Transverse colon (tissue), 4 donors: ENCODE measurements around the gene SKAP2.

Experiments
- CTCF ChIP-seq, 5 experiments: fragments of 200-600 bp in 3 of 5; fragments of 450-650 bp in 2 of 5; sonication (generic) in 3 of 5; IDR thresholded peaks; 1 replicate in 2 of 5; 2 replicates in 3 of 5; pipeline ENCODE4 v1.5.1; 2016 to 2017; ENCODE audit warnings: antibody characterized with exemption in 5 of 5, inconsistent platforms in 3 of 5, mild to moderate bottlenecking in 2 of 5, moderate library complexity in 1 of 5
- EP300 ChIP-seq: sonication (generic); formaldehyde crosslinking; IDR thresholded peaks from one replicate; pipeline ENCODE4 v1.6.1; 2017; ENCODE audit warnings: antibody characterized with exemption, low read depth
- POLR2A ChIP-seq: fragments of 450-650 bp; IDR thresholded peaks from one replicate; pipeline ENCODE4 v1.6.1; 2016; ENCODE audit warnings: antibody characterized with exemption, mild to moderate bottlenecking, moderate library complexity
- POLR2AphosphoS5 ChIP-seq, 3 donors: sonication (generic); formaldehyde crosslinking; IDR thresholded peaks; one replicate each; pipeline ENCODE4 v1.6.1; 2016; ENCODE audit warnings: antibody characterized with exemption in 3 of 3

GRCh38 chr7:26696978-26697377 lies 167.4 kb downstream of the SKAP2 start:
- no peak for TF ChIP-seq CTCF (IDR thresholded peaks at IDR 0.05)
- TF ChIP-seq POLR2AphosphoS5 (IDR thresholded peaks at IDR 0.05): no peak
- TF ChIP-seq EP300: no peak
- TF ChIP-seq POLR2A: no peak
